Mucosa of rectum (tissue), 2 donors: ENCODE measurements around the gene CALML4.
A peak's percentile ranks its signal among the peaks of the same experiment; 100 is the strongest.
"Not testable (repeated sequence)": the region's sequence is repeated elsewhere in the genome, so short reads cannot be mapped to it uniquely, and the experiment has no call there.

Experiments
- H3K27ac ChIP-seq, 2 donors: one replicate each; pipeline ENCODE4 v1.7.0; 2013; ENCODE audit warnings: inconsistent platforms in 2 of 2, low read depth in 2 of 2, low read length in 2 of 2
- H3K27me3 ChIP-seq, 2 donors: one replicate each; pipeline ENCODE4 v1.7.0; 2013; ENCODE audit warnings: low read length in 2 of 2; ENCODE audit not compliant: control insufficient read depth in 2 of 2, insufficient read depth in 2 of 2
- H3K36me3 ChIP-seq, 2 donors: one replicate each; pipeline ENCODE4 v1.7.0; 2013; ENCODE audit warnings: low read length in 2 of 2; ENCODE audit not compliant: control insufficient read depth in 2 of 2, insufficient read depth in 2 of 2
- H3K4me1 ChIP-seq, 2 donors: one replicate each; pipeline ENCODE4 v1.7.0; 2013; ENCODE audit warnings: low read length in 2 of 2, mild to moderate bottlenecking in 1 of 2; ENCODE audit not compliant: control insufficient read depth in 2 of 2, insufficient read depth in 2 of 2
- H3K4me3 ChIP-seq, 2 donors: one replicate each; pipeline ENCODE4 v1.7.0; 2013; ENCODE audit warnings: low read length in 2 of 2
- H3K9ac ChIP-seq, 2 donors: one replicate each; pipeline ENCODE4 v1.7.0; 2013; ENCODE audit warnings: low read length in 2 of 2, low read depth in 1 of 2, mild to moderate bottlenecking in 1 of 2
- H3K9me3 ChIP-seq, 2 donors: one replicate each; pipeline ENCODE4 v1.7.0; 2013; ENCODE audit warnings: low read length in 2 of 2; ENCODE audit not compliant: control insufficient read depth in 2 of 2
- donor health status: healthy.
- donor health status: Normal muscosa, but diverticular disease.

Gene CALML4

DNA sequence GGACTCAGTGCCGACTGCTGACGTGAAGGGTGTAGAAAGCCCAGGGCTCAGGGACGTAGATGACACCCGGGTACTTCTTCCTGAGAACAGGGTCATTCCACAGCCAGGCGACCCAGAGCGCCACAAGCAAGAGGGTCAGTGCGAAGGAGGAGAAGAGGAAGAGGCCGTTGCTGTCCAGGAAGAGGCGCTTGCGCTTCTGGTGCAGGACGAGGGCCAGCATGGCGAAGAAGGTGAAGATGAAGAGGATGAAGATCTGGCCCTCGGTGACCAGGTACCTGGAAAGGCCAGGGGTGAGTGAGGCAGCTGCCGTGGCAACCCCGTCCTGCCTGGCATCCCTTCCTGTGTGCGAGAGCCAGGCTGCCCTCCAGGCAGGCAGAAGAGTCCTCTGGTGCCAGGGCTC is 3.0 kb upstream of the CALML4 start:
- H3K27me3 ChIP-seq, result no peaks in the 10 kb centered on the region
- no peak overlapping the region for H3K9ac ChIP-seq
- peaks cover 0 to 6% of the 10 kb centered on the region in 2 donors for H3K36me3 ChIP-seq

DNA sequence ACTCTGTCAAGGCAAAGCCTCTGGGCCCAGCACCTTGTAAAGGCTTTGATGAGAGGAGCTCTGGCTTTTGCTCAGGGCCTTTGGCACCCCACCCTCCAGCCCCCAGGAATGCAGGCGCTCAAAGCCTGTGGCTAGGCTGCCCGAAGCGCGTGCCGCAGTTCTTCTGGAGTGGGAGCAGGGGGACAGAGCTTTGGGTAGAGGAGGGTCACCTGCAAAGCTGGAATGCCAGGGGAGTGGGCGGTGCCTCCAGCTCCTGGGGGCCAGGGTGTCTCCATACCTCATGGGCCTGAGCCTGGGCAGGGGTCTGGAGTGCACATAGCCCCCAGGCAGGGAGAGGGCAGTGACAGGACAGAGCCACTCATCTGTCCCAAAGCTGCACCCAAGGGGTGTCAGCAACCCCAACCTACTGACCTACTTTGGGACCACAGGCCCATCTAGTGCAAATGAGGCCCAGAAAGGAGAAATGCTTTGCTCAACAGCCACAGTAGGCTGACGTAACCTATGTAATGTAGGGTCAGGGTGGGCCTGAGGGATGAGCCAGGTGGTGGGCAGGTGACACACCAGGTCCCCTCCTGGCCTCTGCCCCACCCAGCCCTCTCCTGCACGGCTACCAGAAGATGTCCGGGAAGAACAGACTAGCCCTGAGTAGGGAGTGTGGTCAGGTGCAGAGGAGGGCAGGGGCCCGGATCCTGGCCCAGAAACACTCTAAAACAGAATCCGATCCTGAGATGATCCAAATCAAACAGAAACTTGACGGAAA is 2.2 kb upstream of the CALML4 start:
- Histone ChIP-seq H3K27ac (peak overlapping the region; percentile 97 to 98), H3K4me3 (no peak overlapping the region)

More for the DNA sequence above, 3.0 kb upstream of the CALML4 start:
- Histone ChIP-seq H3K4me3 (no peak overlapping the region), H3K9me3 (no peaks in the 10 kb centered on the region), H3K27ac (no peak overlapping the region), H3K4me1 (peaks cover 12 to 23% of the 10 kb centered on the region in 2 donors)

DNA sequence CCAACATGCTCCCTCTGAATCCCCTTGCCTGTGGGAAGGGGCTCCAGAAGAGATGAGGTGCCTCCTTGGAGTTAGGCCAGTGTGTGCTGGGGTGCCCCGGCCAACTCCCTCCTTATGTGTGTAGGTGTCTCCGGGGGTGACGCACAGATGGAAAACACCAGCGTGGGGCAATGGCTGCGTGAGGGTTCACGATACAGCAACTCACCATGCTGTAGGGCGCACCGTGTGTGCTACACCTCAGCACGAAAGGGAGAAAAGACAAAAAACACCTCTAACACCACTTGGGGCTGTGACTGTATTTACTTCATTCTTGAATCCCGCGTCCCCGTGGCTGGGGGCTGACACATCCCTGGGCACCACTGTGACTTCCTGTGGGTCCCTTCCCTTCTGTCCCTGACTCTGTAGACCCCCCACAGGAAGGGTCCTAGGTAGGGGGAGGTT is 1.6 kb upstream of the CALML4 start:
- Histone ChIP-seq H3K4me1 (peaks cover 16 to 29% of the 10 kb centered on the region in 2 donors), H3K4me3 (no peak overlapping the region), H3K27me3 (no peaks in the 10 kb centered on the region), H3K9me3 (no peaks in the 10 kb centered on the region), H3K27ac (peak overlapping the region; percentile 97 to 98), H3K36me3 (peaks cover 0 to 6% of the 10 kb centered on the region in 2 donors), H3K9ac (peak overlapping the region in 1 of 2 donors; percentile 82)

More for the DNA sequence above, 2.2 kb upstream of the CALML4 start:
- no peaks in the 10 kb centered on the region for H3K27me3 ChIP-seq
- peaks cover 13 to 24% of the 10 kb centered on the region in 2 donors for H3K4me1 ChIP-seq
- no peaks in the 10 kb centered on the region for H3K9me3 ChIP-seq
- H3K36me3 ChIP-seq, result peaks cover 0 to 6% of the 10 kb centered on the region in 2 donors
- no peak overlapping the region for H3K9ac ChIP-seq

DNA sequence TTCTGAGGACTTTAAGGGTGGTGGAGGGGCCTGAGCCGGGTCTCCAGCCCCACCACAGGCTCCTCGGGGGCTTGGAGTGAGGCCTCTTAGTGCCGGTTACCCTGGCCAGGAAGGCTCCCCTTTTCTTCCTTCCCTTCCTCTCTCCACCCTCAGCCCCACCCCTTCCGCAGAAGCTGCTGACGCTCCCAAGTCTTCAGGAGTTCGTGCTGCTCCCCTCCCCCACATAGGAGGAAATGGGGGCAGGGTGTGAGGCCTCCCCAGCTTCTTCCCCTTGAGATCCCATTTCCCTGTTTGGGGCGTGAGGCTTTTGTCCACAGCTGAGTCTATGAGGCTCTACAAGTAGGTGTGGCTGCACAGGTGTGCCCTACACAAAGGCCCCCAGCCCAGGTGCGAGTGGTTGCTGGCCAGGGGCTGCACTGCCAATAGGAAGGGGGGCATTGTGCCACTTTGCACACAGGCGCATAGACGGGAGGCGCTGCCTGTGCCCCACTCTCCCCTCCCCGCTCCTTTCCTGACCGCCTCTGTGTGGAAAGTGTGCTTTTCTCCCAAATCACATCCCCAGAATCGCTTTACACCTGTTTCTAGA is 915 bp upstream of the CALML4 start:
- H3K4me3 ChIP-seq, result peak overlapping the region; percentile 76 to 86
- H3K27ac ChIP-seq, result peak overlapping the region; percentile 97 to 98

GRCh38 chr15:68205558-68205944 is 419 bp upstream of the CALML4 start:
- no peaks in the 10 kb centered on the region for H3K27me3 ChIP-seq
- peak overlapping the region; percentile 97 to 98 for H3K27ac ChIP-seq
- peak overlapping the region; percentile 82 to 92 for H3K9ac ChIP-seq
- no peaks in the 10 kb centered on the region for H3K9me3 ChIP-seq
- H3K36me3 ChIP-seq, result no peaks in the 10 kb centered on the region
- H3K4me3 ChIP-seq, result peak overlapping the region; percentile 76 to 86
- peaks cover 22 to 38% of the 10 kb centered on the region in 2 donors for H3K4me1 ChIP-seq

More for the DNA sequence above, 915 bp upstream of the CALML4 start:
- Histone ChIP-seq H3K9me3 (no peaks in the 10 kb centered on the region), H3K9ac (peak overlapping the region; percentile 82 to 92), H3K4me1 (peaks cover 18 to 35% of the 10 kb centered on the region in 2 donors), H3K36me3 (peaks cover 0 to under 1% of the 10 kb centered on the region in 2 donors), H3K27me3 (no peaks in the 10 kb centered on the region)

- H3K27ac ChIP-seq, result peak overlapping the region; percentile 97 to 98
- H3K36me3 ChIP-seq, result no peaks in the 10 kb centered on the region
- H3K4me3 ChIP-seq, result peak overlapping the region; percentile 76 to 86
- H3K27me3 ChIP-seq, result no peaks in the 10 kb centered on the region
- H3K9me3 ChIP-seq, result no peaks in the 10 kb centered on the region
- peak overlapping the region; percentile 48 to 82 for H3K9ac ChIP-seq
- peaks cover 22 to 39% of the 10 kb centered on the region in 2 donors for H3K4me1 ChIP-seq
Observed at GRCh38 chr15:68204361-68204760, 771 bp downstream of the CALML4 start.

GRCh38 chr15:68203956-68204355 is 1.2 kb downstream of the CALML4 start:
- peaks cover 22 to 39% of the 10 kb centered on the region in 2 donors for H3K4me1 ChIP-seq
- H3K9me3 ChIP-seq, result no peaks in the 10 kb centered on the region
- no peaks in the 10 kb centered on the region for H3K27me3 ChIP-seq
- H3K4me3 ChIP-seq, result peak overlapping the region; percentile 76 to 86
- peak overlapping the region; percentile 97 to 98 for H3K27ac ChIP-seq
- H3K36me3 ChIP-seq, result no peaks in the 10 kb centered on the region
- peak overlapping the region; percentile 48 to 82 for H3K9ac ChIP-seq

- no peaks in the 10 kb centered on the region for H3K27me3 ChIP-seq
- no peak overlapping the region for H3K27ac ChIP-seq
- no peaks in the 10 kb centered on the region for H3K36me3 ChIP-seq
- peak overlapping the region; percentile 76 to 86 for H3K4me3 ChIP-seq
- peaks cover 22 to 39% of the 10 kb centered on the region in 2 donors for H3K4me1 ChIP-seq
- peak overlapping the region in 1 of 2 donors; percentile 82 for H3K9ac ChIP-seq
- no peaks in the 10 kb centered on the region for H3K9me3 ChIP-seq
Observed at GRCh38 chr15:68203486-68203885, 1.6 kb downstream of the CALML4 start.

- peaks cover 22 to 39% of the 10 kb centered on the region in 2 donors for H3K4me1 ChIP-seq
Observed at GRCh38 chr15:68202994-68203393, 2.1 kb downstream of the CALML4 start.

DNA sequence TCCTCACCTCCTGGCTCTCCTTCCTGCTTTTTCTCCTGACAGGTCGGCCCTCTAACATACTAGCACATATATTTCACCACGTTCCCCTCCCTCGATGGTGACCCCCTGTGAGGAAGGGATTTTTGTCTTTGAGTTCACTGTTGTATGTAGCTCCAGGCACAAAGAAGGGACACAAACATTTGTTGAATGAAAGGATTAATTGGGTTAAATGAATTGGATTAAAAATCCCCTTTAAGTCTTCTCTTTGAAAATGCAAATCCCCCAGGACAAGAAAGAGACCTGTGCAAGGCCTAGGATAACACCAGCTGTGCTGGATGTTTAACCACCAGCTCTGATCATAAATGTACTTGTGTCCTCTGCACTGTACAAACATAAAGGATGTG is 3.3 kb downstream of the CALML4 start:
- H3K4me3 ChIP-seq, result peak overlapping the region in 1 of 2 donors; percentile 15
- no peak overlapping the region for H3K27ac ChIP-seq
- H3K27me3 ChIP-seq, result no peaks in the 10 kb centered on the region
- no peaks in the 10 kb centered on the region for H3K9me3 ChIP-seq
- peaks cover 22 to 39% of the 10 kb centered on the region in 2 donors for H3K4me1 ChIP-seq
- peak overlapping the region in 1 of 2 donors; percentile 19 for H3K9ac ChIP-seq
- H3K36me3 ChIP-seq, result peaks cover 9 to 11% of the 10 kb centered on the region in 2 donors

More at GRCh38 chr15:68202994-68203393, 2.1 kb downstream of the CALML4 start:
- H3K36me3 ChIP-seq, H3K27me3 ChIP-seq, H3K27ac ChIP-seq, H3K9ac ChIP-seq, H3K9me3 ChIP-seq: not testable (repeated sequence)
- peak overlapping the region in 1 of 2 donors; percentile 86 for H3K4me3 ChIP-seq
